BJ (cell line): ENCODE data around the gene ST6GAL2. TPM values are rescaled to one million over a fixed set of nuclear protein-coding genes. Genes with fewer than 3 reads are reported as not detected.
A peak's percentile ranks its signal among the peaks of the same experiment; 100 is the strongest.

Source experiments
- CTCF ChIA-PET: fragments of 350-600 bp; formaldehyde crosslinking; extraction: SDS; loops from one replicate; lab custom pipeline; 2021; ENCODE audit warnings: antibody characterized with exemption, inconsistent platforms; lab: Yijun Ruan, JAX
- POLR2A ChIA-PET: fragments of 300-600 bp; sonication (Branson Sonifier 250); formaldehyde crosslinking; extraction: SDS; loops from one replicate; lab custom pipeline; 2021; ENCODE audit warnings: antibody characterized with exemption; lab: Charles Lee
- DNase-seq: peaks from one replicate; pipeline ENCODE4 v3.0.0-alpha.2; 2011; ENCODE audit warnings: low read depth
- H3K27me3 ChIP-seq: 2 replicates; pipeline ENCODE4 v1.6.0; 2011; ENCODE audit warnings: low read length; ENCODE audit not compliant: control insufficient read depth, insufficient read depth
- H3K36me3 ChIP-seq: 2 replicates; pipeline ENCODE4 v1.5.1; 2011; ENCODE audit warnings: low read length; ENCODE audit not compliant: control insufficient read depth, insufficient read depth
- H3K4me3 ChIP-seq: 2 replicates; pipeline ENCODE4 v1.5.1; 2011; ENCODE audit warnings: low read depth, mild to moderate bottlenecking, control low read depth, low read length
- CTCF ChIP-seq: IDR thresholded peaks from 2 replicates; pipeline ENCODE4 v1.5.1; 2011; ENCODE audit warnings: low read depth, mild to moderate bottlenecking, control low read depth, inconsistent platforms, low read length, moderate library complexity; ENCODE audit not compliant: insufficient read depth
- polyA plus RNA-seq: library from polyadenylated mRNA; depleted of rRNA; stranded (reverse); fragments of >200 nt; gene quantifications from 2 replicates; pipeline ENCODE4 v1.2.3, GENCODE V29; 2011

ST6GAL2 gene
- polyA plus RNA-seq, 1 experiment, result not detected

- Histone ChIP-seq H3K27me3 (peaks cover 3% of the 10 kb centered on the region), H3K4me3 (no peak overlapping the region), H3K36me3 (no peaks in the 10 kb centered on the region)
- TF ChIP-seq CTCF, result no peak
- DNase-seq, result no peak
- ChIA-PET POLR2A (no interaction called here), CTCF (interaction anchor here (1.6 kb wide), 1 partner anchor 13 kb away, joined by 3 read pairs; no protein-coding TSS in a partner anchor)
These were observed 21.9 kb downstream of the ST6GAL2 start for GRCh38 chr2:106864051-106864450.

- H3K4me3 ChIP-seq, result no peak overlapping the region
- POLR2A ChIA-PET, result no interaction called here
- CTCF ChIA-PET, result interaction anchor here (0.7 to 1.6 kb wide), 4 partner anchors 12 to 229 kb away, joined by 3 to 4 read pairs (median 3); no protein-coding TSS in a partner anchor
- no peak for DNase-seq
- H3K27me3 ChIP-seq, result peaks cover 3% of the 10 kb centered on the region
- no peaks in the 10 kb centered on the region for H3K36me3 ChIP-seq
- peak; percentile 23; the same call in 1 of the 2 replicates for TF ChIP-seq CTCF
These were observed 22.6 kb downstream of the ST6GAL2 start for GRCh38 chr2:106863387-106863786.

- ChIA-PET CTCF (no interaction called here), POLR2A (no interaction called here)
- H3K36me3 ChIP-seq, result no peaks in the 10 kb centered on the region
- H3K27me3 ChIP-seq, result peaks cover 3% of the 10 kb centered on the region
- TF ChIP-seq CTCF, result no peak
- no peak for DNase-seq
- H3K4me3 ChIP-seq, result no peak overlapping the region
These were observed 26.5 kb downstream of the ST6GAL2 start for GRCh38 chr2:106859498-106859897.

- CTCF ChIA-PET, result no interaction called here
- TF ChIP-seq CTCF, result no peak
- no peaks in the 10 kb centered on the region for H3K36me3 ChIP-seq
- H3K27me3 ChIP-seq, result no peaks in the 10 kb centered on the region
- DNase-seq, result no peak
- POLR2A ChIA-PET, result no interaction called here
- no peak overlapping the region for H3K4me3 ChIP-seq
These were observed 27.2 kb downstream of the ST6GAL2 start for GRCh38 chr2:106858810-106859209.

GRCh38 chr2:106857882-106858478 lies 28.0 kb downstream of the ST6GAL2 start:
- TF ChIP-seq CTCF, result no peak
- H3K36me3 ChIP-seq, result no peaks in the 10 kb centered on the region
- DNase-seq, result no peak
- no peaks in the 10 kb centered on the region for H3K27me3 ChIP-seq
- ChIA-PET CTCF (no interaction called here), POLR2A (no interaction called here)
- H3K4me3 ChIP-seq, result no peak overlapping the region
